Activated CD8-positive, alpha-beta T cell treated with anti-CD3 and anti-CD28 coated beads for 36 hours (primary cell): ENCODE results near the gene DNAL1. TPM values are rescaled to one million over a fixed set of nuclear protein-coding genes. Genes with fewer than 3 reads are reported as not detected.
"Not testable (repeated sequence)": the region's sequence is repeated elsewhere in the genome, so short reads cannot be mapped to it uniquely, and the experiment has no call there.

ENCODE experiments used
- ATAC-seq: fragments of 200-7000 bp; cut with Tn5 transposase; one replicate; pipeline ENCODE4 v1.10.0; 2021; ENCODE audit warnings: mild to moderate bottlenecking, moderate library complexity
- CTCF ChIA-PET: fragments of 350-600 bp; sonication (Branson Sonifier 250); formaldehyde crosslinking; loops from one replicate; lab custom pipeline; 2021; ENCODE audit warnings: antibody characterized with exemption; lab: Charles Lee
- POLR2A ChIA-PET: fragments of 350-600 bp; sonication (Branson Sonifier 250); formaldehyde crosslinking; loops from one replicate; lab custom pipeline; 2021; ENCODE audit warnings: antibody characterized with exemption; lab: Charles Lee
- DNase-seq: peaks from one replicate; pipeline ENCODE4 v3.0.0-alpha.2; 2020
- H3K27ac Mint-ChIP-seq: one replicate; pipeline ENCODE4 v1.8.0; 2021; ENCODE audit warnings: mild to moderate bottlenecking, mixed read lengths
- H3K27me3 Mint-ChIP-seq: one replicate; pipeline ENCODE4 v1.8.0; 2021; ENCODE audit warnings: mixed read lengths
- H3K36me3 Mint-ChIP-seq: one replicate; pipeline ENCODE4 v1.8.0; 2021; ENCODE audit warnings: low read depth, mixed read lengths
- H3K4me1 Mint-ChIP-seq: one replicate; pipeline ENCODE4 v1.8.0; 2021; ENCODE audit warnings: low read depth, mixed read lengths
- H3K4me3 Mint-ChIP-seq: one replicate; pipeline ENCODE4 v1.8.0; 2021; ENCODE audit warnings: mild to moderate bottlenecking, moderate library complexity, mixed read lengths
- H3K9me3 Mint-ChIP-seq: one replicate; pipeline ENCODE4 v1.8.0; 2021; ENCODE audit warnings: mixed read lengths
- CTCF ChIP-seq: fragments of 200-600 bp; IDR thresholded peaks from one replicate; pipeline ENCODE4 v1.8.0; 2022; ENCODE audit warnings: antibody characterized with exemption, mild to moderate bottlenecking
- intact Hi-C: fragments of 100-400 bp; cut with micrococcal nuclease; formaldehyde crosslinking; loops from one replicate; pipeline ENCODE4 v1.10.0; 2022
- total RNA-seq, 2 experiments: library from RNA; stranded (reverse); gene quantifications; one replicate each; pipeline ENCODE4 v1.2.3, GENCODE V29; 2021

DNAL1 gene
- total RNA-seq, 2 experiments from 2014 or later, result 4.8 to 5.9 TPM

DNA sequence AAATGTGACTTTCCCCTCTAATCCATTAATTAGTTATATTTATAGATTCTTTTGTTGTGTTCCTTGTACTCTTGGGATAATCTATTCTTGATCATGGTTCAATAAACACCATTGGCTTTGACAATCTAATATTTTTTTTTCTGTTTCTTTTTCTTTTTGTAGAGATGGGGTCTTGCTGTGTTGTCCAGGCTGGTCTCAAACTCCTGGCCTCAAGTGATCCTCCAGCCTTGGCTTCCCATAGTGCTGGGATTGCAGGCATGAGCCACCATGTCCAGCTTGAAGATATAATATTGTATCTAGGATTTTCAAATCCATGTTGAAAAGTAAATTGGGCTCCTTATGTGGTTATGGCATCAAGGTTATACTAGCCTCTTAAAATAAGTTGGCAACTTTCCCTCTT, 6.2 kb downstream of the DNAL1 start:
- DNase-seq (no peak), ATAC-seq (no peak)
- ChIA-PET POLR2A (no interaction called here), CTCF (interaction anchor here (0.7 kb wide), 1 partner anchor 141 kb away, joined by 3 read pairs; no protein-coding TSS in a partner anchor)
- Mint-ChIP-seq H3K27me3 (no peaks in the 10 kb centered on the region), H3K4me1 (no peaks in the 10 kb centered on the region), H3K36me3 (peaks cover 6% of the 10 kb centered on the region), H3K27ac (no peak overlapping the region), H3K9me3 (no peaks in the 10 kb centered on the region), H3K4me3 (no peak overlapping the region)
- TF ChIP-seq CTCF, result no peak
- intact Hi-C loops, result no loop called here

DNA sequence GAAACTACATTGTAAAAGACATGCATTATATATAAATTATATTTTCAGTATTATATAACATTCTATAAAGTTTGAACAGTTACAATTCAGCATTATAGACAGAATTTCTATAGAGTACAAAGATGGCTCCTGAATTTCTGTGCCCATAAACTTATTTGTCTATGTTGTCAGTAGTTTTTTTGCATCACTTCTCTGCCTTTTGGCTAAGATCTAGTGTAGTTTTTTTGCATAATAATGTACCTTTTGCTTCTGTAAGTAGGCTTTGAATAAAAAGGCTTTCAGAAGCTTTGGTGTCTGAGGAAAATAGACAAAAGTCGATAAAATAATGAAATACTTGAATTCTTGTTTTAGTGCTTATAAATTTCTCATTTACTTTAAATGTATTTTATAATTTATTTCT, 11.1 kb downstream of the DNAL1 start:
- H3K27me3 Mint-ChIP-seq, result no peaks in the 10 kb centered on the region
- intact Hi-C loops, result no loop called here
- H3K27ac Mint-ChIP-seq, result no peak overlapping the region
- DNase-seq (no peak), ATAC-seq (no peak)
- peaks cover 6% of the 10 kb centered on the region for H3K36me3 Mint-ChIP-seq
- ChIA-PET CTCF (no interaction called here), POLR2A (no interaction called here)
- H3K4me1 Mint-ChIP-seq, result no peaks in the 10 kb centered on the region
- H3K9me3 Mint-ChIP-seq, result no peaks in the 10 kb centered on the region
- TF ChIP-seq CTCF, result no peak
- H3K4me3 Mint-ChIP-seq, result no peak overlapping the region

GRCh38 chr14:73659202-73659601, 14.4 kb downstream of the DNAL1 start:
- POLR2A ChIA-PET, H3K4me3 Mint-ChIP-seq, ATAC-seq, H3K36me3 Mint-ChIP-seq, H3K9me3 Mint-ChIP-seq, H3K27me3 Mint-ChIP-seq, CTCF ChIA-PET, H3K27ac Mint-ChIP-seq, DNase-seq, intact Hi-C loops, H3K4me1 Mint-ChIP-seq: not testable (repeated sequence)

DNA sequence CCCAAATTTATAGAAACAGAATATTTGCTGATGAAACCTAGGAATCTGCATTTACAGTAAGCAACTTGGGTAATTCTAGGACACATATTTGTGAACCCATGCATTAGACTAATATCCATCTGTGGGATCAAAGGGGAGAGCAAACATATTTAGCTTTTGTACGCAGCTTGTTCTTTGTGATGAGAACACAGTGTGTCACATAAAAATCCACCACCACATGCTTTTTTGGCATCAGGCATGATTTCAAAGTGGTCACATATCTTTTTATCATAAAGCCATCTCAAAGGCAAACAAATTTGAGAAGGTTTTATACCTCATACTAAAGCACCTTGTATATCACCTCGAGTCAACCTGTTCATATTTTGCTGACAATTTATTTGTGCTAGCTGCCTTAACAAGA, 15.7 kb downstream of the DNAL1 start:
- no peaks in the 10 kb centered on the region for H3K36me3 Mint-ChIP-seq
- no peak for TF ChIP-seq CTCF
- ChIA-PET POLR2A (no interaction called here), CTCF (interaction anchor here (1.2 kb wide), 1 partner anchor 13 kb away, joined by 4 read pairs; no protein-coding TSS in a partner anchor)
- no peaks in the 10 kb centered on the region for H3K9me3 Mint-ChIP-seq
- no peak for DNase-seq
- ATAC-seq, result no peak
- no peaks in the 10 kb centered on the region for H3K27me3 Mint-ChIP-seq
- intact Hi-C loops, result no loop called here
- H3K4me1 Mint-ChIP-seq, result peaks cover 2% of the 10 kb centered on the region
- H3K27ac Mint-ChIP-seq, result no peak overlapping the region
- H3K4me3 Mint-ChIP-seq, result no peak overlapping the region

- ChIA-PET POLR2A (no interaction called here), CTCF (interaction anchor here (0.6 to 1.4 kb wide), 2 partner anchors 28 to 347 kb away, joined by 3 to 4 read pairs; no protein-coding TSS in a partner anchor)
- Mint-ChIP-seq H3K27ac (no peak overlapping the region), H3K36me3 (no peaks in the 10 kb centered on the region), H3K27me3 (no peaks in the 10 kb centered on the region), H3K4me1 (peaks cover 2% of the 10 kb centered on the region), H3K4me3 (no peak overlapping the region), H3K9me3 (no peaks in the 10 kb centered on the region)
- no peak for TF ChIP-seq CTCF
- no peak for ATAC-seq
- intact Hi-C loops, result no loop called here
- no peak for DNase-seq
Measured at GRCh38 chr14:73661872-73662271, 17.1 kb downstream of the DNAL1 start.
